GM13977 (cell line): ENCODE measurements around the gene CENPP.
"Not testable (repeated sequence)": the region's sequence is repeated elsewhere in the genome, so short reads cannot be mapped to it uniquely, and the experiment has no call there.

Experiments
- DNase-seq: peaks from one replicate; pipeline ENCODE4 v3.0.0; 2012; ENCODE audit warnings: low spot score
- CTCF ChIP-seq: IDR thresholded peaks from 2 replicates; pipeline ENCODE4 v1.5.1; 2012; ENCODE audit warnings: mild to moderate bottlenecking, control low read depth; ENCODE audit not compliant: insufficient read depth; ENCODE audit errors: extremely low read depth, missing control alignments
- in situ Hi-C: fragments of 300-500 bp; cut with MboI; formaldehyde crosslinking; loops from one replicate; pipeline ENCODE4 v1.12.0; 2022; ENCODE audit warnings: low sequenced_read_pairs, low pct_unique_long_range_greater_than_20kb, mixed read lengths, inconsistent platforms; ENCODE audit not compliant: unreplicated experiment

The CENPP gene

DNA sequence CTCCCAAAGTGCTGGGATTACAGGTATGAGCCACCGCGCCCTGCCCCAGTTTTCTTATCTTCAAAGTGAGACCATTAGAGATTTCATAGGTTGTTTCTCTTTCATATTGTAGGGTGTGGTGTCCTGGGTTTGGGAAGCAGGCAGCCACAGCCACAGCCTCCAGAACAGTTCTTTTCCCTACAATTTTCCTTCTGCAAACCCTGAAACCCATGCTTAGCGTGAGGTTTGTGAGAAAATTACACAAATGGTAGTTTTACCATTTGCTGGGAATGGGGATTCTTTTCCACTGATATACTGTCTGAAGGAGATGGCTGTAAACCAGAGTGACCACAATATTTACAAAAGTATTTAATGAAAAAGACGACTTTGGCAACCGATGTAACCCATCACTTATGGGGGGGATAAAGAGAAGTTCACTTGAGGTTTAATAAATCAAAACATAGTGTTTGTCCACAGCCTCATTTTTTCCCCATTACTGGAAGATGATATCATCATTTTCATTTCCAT is 236.8 kb downstream of the CENPP start:
- in situ Hi-C loops: no loop called here
- TF ChIP-seq CTCF: no peak
- no peak for DNase-seq

DNA sequence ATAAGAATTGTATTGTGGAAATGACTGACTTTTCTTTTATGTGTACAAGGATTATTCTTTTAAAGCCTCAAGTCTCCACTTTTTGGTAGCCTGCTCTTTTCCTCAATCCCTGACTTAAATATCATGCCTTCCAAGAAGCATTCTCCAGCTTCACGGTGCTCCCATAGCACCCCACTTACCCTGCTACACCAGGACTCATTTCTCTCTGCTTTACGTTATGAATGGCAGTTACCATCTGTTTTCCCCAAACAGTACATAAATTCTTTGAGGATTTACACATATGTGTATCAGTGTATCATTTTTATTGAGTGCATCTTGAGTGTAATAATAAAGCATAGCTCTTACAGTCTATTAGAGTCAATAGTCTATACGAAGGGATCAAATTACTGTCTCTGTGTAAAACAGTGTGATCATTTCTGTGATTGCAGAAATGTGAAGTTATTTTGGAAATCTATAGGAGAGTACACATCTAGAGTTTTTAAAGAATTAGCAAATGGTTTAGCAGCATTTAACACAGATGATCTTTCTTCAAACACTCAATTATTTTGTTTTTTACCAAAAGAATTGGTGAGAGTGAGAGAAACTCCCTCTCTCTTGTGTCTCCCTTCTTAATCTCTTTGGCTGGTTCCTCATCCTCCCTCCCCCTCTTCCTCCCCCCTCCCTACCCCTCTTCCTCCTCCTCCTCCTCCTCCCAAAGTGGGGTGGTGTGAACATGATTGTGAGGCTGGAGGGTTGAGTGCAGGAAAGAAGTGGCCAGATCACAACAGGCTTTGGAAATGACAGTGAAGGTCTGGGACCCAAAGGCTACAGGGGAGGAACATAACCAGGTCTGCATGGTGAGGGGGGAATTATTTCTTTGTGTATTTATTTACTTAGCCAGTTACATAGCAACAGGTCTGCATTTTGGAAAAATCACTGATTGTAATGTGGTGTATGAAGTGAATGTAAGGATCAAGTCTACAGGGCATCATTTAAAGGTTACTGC is 237.7 kb downstream of the CENPP start:
- TF ChIP-seq CTCF: no peak
- in situ Hi-C loops: no loop called here
- no peak for DNase-seq

- DNase-seq: no peak
- in situ Hi-C loops: no loop called here
- no peak for TF ChIP-seq CTCF
Observed at GRCh38 chr9:92564504-92564903, 238.8 kb downstream of the CENPP start.

DNA sequence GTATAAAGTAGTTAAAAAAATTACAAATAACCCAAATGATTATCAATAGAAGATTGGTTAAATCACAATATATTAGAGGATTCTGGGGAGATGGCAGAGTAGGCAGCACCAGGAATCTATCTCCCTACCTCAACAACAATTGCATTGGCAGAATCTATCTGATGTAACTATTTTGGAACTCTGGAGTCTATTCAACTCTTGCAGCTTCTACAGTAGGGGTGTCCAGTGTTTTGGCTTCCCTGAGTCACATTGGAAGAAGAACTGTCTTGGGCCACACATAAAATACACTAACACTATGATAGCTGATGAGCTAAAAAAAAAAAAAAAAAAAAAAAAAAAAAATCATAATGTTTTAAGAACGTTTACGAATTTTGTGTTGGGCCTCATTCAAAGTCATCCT is 239.2 kb downstream of the CENPP start:
- in situ Hi-C loops: no loop called here
- DNase-seq: no peak
- TF ChIP-seq CTCF: no peak

DNA sequence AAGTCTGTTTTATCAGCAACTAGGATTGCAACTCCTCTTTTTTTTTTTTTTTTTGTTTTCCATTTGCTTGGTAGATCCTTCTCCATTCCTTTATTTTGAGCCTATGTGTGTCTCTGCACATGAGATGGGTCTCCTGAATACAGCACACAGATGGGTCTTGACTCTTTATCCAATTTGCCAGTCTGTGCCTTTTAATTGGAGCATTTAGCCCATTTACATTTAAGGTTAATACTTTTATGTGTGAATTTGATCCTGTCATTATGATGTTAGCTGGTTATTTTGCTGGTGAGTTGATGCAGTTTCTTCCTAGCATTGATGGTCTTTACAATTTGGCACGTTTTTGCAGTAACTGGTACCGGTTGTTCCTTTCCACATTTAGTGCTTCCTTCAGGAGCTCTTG is 246.1 kb downstream of the CENPP start:
- in situ Hi-C loops, DNase-seq: not testable (repeated sequence)

DNA sequence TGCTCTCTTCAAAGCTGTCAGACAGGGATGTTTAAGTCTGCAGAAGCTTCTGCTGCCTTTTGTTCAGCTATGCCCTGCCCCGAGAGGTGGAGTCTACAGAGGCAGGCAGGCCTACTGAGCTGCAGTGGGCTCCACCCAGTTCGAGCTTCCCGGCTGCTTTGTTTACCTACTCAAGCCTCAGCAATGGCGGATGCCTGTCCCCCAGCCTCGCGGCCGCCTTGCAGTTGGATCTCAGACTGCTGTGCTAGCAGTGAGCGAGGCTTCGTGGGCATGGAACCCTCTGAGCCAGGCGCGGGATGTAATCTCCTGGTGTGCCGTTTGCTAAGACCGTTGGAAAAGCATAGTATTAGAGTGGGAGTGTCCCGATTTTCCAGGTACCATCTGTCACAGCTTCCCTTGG is 247.9 kb downstream of the CENPP start:
- in situ Hi-C loops, DNase-seq: not testable (repeated sequence)

- no peak for DNase-seq
- no peak for TF ChIP-seq CTCF
- in situ Hi-C loops: no loop called here
Observed at GRCh38 chr9:92576175-92576574, 250.4 kb downstream of the CENPP start.

DNA sequence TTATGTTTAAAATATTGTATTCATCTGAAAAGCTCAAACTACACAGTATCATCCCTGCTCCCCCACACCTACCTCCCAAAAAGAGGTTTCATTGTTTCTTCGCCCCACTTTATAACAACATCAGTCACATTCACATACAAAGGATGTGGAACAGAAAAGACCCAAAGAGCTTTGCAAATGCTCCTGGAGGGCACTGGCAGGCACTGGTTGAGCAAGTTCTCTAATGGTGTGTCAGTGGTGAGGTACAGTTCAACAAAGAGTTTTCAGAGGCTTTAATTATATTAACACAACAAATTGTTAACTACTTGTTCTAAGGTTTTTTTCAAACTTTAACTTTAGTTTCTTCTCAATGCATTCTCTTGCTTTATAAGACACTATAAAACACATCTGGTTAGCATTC is 264.2 kb downstream of the CENPP start:
- no peak for TF ChIP-seq CTCF
- in situ Hi-C loops: no loop called here
- no peak for DNase-seq
